Smooth muscle cell (in vitro differentiated cells): ENCODE results near the gene MSRB3. TPM values are rescaled to one million over a fixed set of nuclear protein-coding genes. Genes with fewer than 3 reads are reported as not detected.

Source experiments
- DNase-seq: peaks from one replicate; lab custom pipeline; 2025; ENCODE audit not compliant: unreplicated experiment; lab: John Stamatoyannopoulos, UW
- H2AFZ ChIP-seq: fragments of 200-600 bp; sonication (generic); 2 replicates; pipeline ENCODE4 v1.6.0; 2016; ENCODE audit warnings: antibody characterized with exemption, low read depth, mild to moderate bottlenecking
- H3F3A ChIP-seq: fragments of 200-600 bp; sonication (generic); 2 replicates; pipeline ENCODE4 v1.6.0; 2017; ENCODE audit warnings: antibody characterized with exemption, low read depth
- H3K27ac ChIP-seq: fragments of 200-600 bp; sonication (generic); 2 replicates; pipeline ENCODE4 v1.5.1; 2016; ENCODE audit warnings: low read depth, mild to moderate bottlenecking
- H3K27me3 ChIP-seq: fragments of 200-600 bp; sonication (generic); 2 replicates; pipeline ENCODE4 v1.6.1; 2016; ENCODE audit warnings: low read depth, mild to moderate bottlenecking
- H3K36me3 ChIP-seq: fragments of 200-600 bp; sonication (generic); 2 replicates; pipeline ENCODE4 v1.5.1; 2016; ENCODE audit warnings: low read depth
- H3K4me1 ChIP-seq: fragments of 200-600 bp; sonication (generic); 2 replicates; pipeline ENCODE4 v1.5.1; 2016; ENCODE audit warnings: low read depth
- H3K4me2 ChIP-seq: fragments of 200-600 bp; sonication (generic); 2 replicates; pipeline ENCODE4 v1.6.0; 2016; ENCODE audit warnings: mild to moderate bottlenecking
- H3K4me3 ChIP-seq: fragments of 200-600 bp; sonication (generic); 2 replicates; pipeline ENCODE4 v1.5.1; 2016; ENCODE audit warnings: mild to moderate bottlenecking
- H3K79me2 ChIP-seq: fragments of 200-600 bp; sonication (generic); 2 replicates; pipeline ENCODE4 v1.6.0; 2016; ENCODE audit warnings: low read depth, mild to moderate bottlenecking
- H3K9ac ChIP-seq: fragments of 200-600 bp; sonication (generic); 2 replicates; pipeline ENCODE4 v1.6.0; 2016; ENCODE audit warnings: low read depth
- H3K9me3 ChIP-seq: fragments of 200-600 bp; sonication (generic); replicated peaks from 2 replicates; pipeline ENCODE4 v1.5.1; 2016; ENCODE audit warnings: low read depth
- H4K20me1 ChIP-seq: fragments of 200-600 bp; sonication (generic); 2 replicates; pipeline ENCODE4 v1.6.0; 2016; ENCODE audit warnings: low read depth
- CTCF ChIP-seq: fragments of 200-600 bp; sonication (generic); IDR thresholded peaks from 2 replicates; pipeline ENCODE4 v1.5.1; 2017; ENCODE audit warnings: borderline replicate concordance, mild to moderate bottlenecking, antibody characterized with exemption; ENCODE audit not compliant: insufficient read depth, poor library complexity, severe bottlenecking
- WGBS: methylation state at CpG from one replicate; pipeline ENCODE4 v1.1.7; 2016; ENCODE audit warnings: low lambda C conversion rate; 5-methylcytosine and 5-hydroxymethylcytosine counted together
- polyA plus RNA-seq: library from polyadenylated mRNA; unstranded; fragments of >200 nt; fragmentation: Nextera tagmentation; extraction: Ambion mirVana; gene quantifications from 2 replicates; pipeline ENCODE4 v1.2.1, GENCODE V29; 2016
- total RNA-seq: library from RNA; depleted of rRNA; stranded (reverse); fragments of >200 nt; gene quantifications from 2 replicates; pipeline ENCODE4 v1.2.3, GENCODE V29; 2014

MSRB3 gene
- total and polyA plus RNA-seq, 2 experiments from 2014 or later, result 63.1 to 107 TPM

GRCh38 chr12:65458718-65459117, 180.2 kb downstream of the MSRB3 start:
- no peak for DNase-seq
- no peak for TF ChIP-seq CTCF
- Histone ChIP-seq H3F3A (no peaks in the 10 kb centered on the region), H3K79me2 (no peaks in the 10 kb centered on the region), H3K9ac (no peak overlapping the region), H3K4me1 (no peaks in the 10 kb centered on the region), H4K20me1 (no peaks in the 10 kb centered on the region), H3K36me3 (peaks cover 8% of the 10 kb centered on the region), H3K27me3 (no peaks in the 10 kb centered on the region), H3K4me2 (no peak overlapping the region), H3K9me3 (no peaks in the 10 kb centered on the region), H2AFZ (no peak overlapping the region), H3K4me3 (no peak overlapping the region), H3K27ac (no peak overlapping the region)
- 98% methylated on average over 2 of the region's 2 CpGs for WGBS

GRCh38 chr12:65459545-65459944, 181.1 kb downstream of the MSRB3 start:
- H3K9me3 ChIP-seq, result no peaks in the 10 kb centered on the region
- no peak overlapping the region for H3K4me2 ChIP-seq
- H2AFZ ChIP-seq, result no peak overlapping the region
- no peaks in the 10 kb centered on the region for H3K79me2 ChIP-seq
- no peak overlapping the region for H3K9ac ChIP-seq
- no peaks in the 10 kb centered on the region for H3F3A ChIP-seq
- no peak for DNase-seq
- TF ChIP-seq CTCF, result no peak
- no peak overlapping the region for H3K27ac ChIP-seq
- no peak overlapping the region for H3K4me3 ChIP-seq
- H3K36me3 ChIP-seq, result peaks cover 6% of the 10 kb centered on the region
- no peaks in the 10 kb centered on the region for H3K27me3 ChIP-seq
- no peaks in the 10 kb centered on the region for H4K20me1 ChIP-seq
- H3K4me1 ChIP-seq, result no peaks in the 10 kb centered on the region

GRCh38 chr12:65460063-65460462, 181.6 kb downstream of the MSRB3 start:
- Histone ChIP-seq H2AFZ (no peak overlapping the region), H4K20me1 (no peaks in the 10 kb centered on the region), H3K36me3 (peaks cover 3% of the 10 kb centered on the region), H3K9ac (no peak overlapping the region), H3K27me3 (no peaks in the 10 kb centered on the region), H3K4me1 (no peaks in the 10 kb centered on the region), H3K4me3 (no peak overlapping the region), H3F3A (no peaks in the 10 kb centered on the region), H3K4me2 (no peak overlapping the region), H3K9me3 (no peaks in the 10 kb centered on the region), H3K79me2 (no peaks in the 10 kb centered on the region), H3K27ac (no peak overlapping the region)
- no peak for DNase-seq
- TF ChIP-seq CTCF, result no peak
- 94% methylated on average over 8 of the region's 8 CpGs for WGBS

- no peak overlapping the region for H3K4me3 ChIP-seq
- no peak for DNase-seq
- H3F3A ChIP-seq, result no peaks in the 10 kb centered on the region
- TF ChIP-seq CTCF, result no peak
- no peaks in the 10 kb centered on the region for H3K4me1 ChIP-seq
- no peak overlapping the region for H3K9ac ChIP-seq
- no peaks in the 10 kb centered on the region for H3K9me3 ChIP-seq
- 98% methylated on average over 2 of the region's 2 CpGs for WGBS
- H4K20me1 ChIP-seq, result no peaks in the 10 kb centered on the region
- H3K4me2 ChIP-seq, result no peak overlapping the region
- H3K27me3 ChIP-seq, result no peaks in the 10 kb centered on the region
- H3K27ac ChIP-seq, result no peak overlapping the region
- H3K36me3 ChIP-seq, result peaks cover 3% of the 10 kb centered on the region
- no peaks in the 10 kb centered on the region for H3K79me2 ChIP-seq
- H2AFZ ChIP-seq, result no peak overlapping the region
Measured at GRCh38 chr12:65461017-65461416, 182.5 kb downstream of the MSRB3 start.
